Adipocyte (in vitro differentiated cells): ENCODE measurements around the gene GRIK2.
A peak's percentile ranks its signal among the peaks of the same experiment; 100 is the strongest.

Experiments
- DNase-seq: peaks from one replicate; pipeline ENCODE4 v3.0.0-alpha.2; 2015; ENCODE audit warnings: low read depth
- H3K27me3 ChIP-seq: replicated peaks from 2 replicates; pipeline ENCODE4 v1.7.0; 2013; ENCODE audit warnings: mild to moderate bottlenecking, low read length, moderate library complexity; ENCODE audit not compliant: control insufficient read depth, insufficient read depth
- H3K36me3 ChIP-seq: 2 replicates; pipeline ENCODE4 v1.7.0; 2013; ENCODE audit warnings: low read length, mild to moderate bottlenecking, moderate library complexity; ENCODE audit not compliant: control insufficient read depth, insufficient read depth, severe bottlenecking
- H3K4me1 ChIP-seq: 2 replicates; pipeline ENCODE4 v1.7.0; 2013; ENCODE audit warnings: mild to moderate bottlenecking, low read length, moderate library complexity; ENCODE audit not compliant: control insufficient read depth, insufficient read depth
- H3K4me3 ChIP-seq: 2 replicates; pipeline ENCODE4 v1.7.0; 2013; ENCODE audit warnings: mild to moderate bottlenecking, low read length, moderate library complexity
- H3K9ac ChIP-seq: 2 replicates; pipeline ENCODE4 v1.7.0; 2013; ENCODE audit warnings: mild to moderate bottlenecking, low read length, moderate library complexity
- H3K9me3 ChIP-seq: 2 replicates; pipeline ENCODE4 v1.7.0; 2013; ENCODE audit warnings: mild to moderate bottlenecking, low read length, moderate library complexity; ENCODE audit not compliant: control insufficient read depth

GRIK2 gene

GRCh38 chr6:101747716-101748115, 354.2 kb downstream of the GRIK2 start:
- no peaks in the 10 kb centered on the region for H3K9me3 ChIP-seq
- DNase-seq = peak; percentile 24
- no peak overlapping the region for H3K4me3 ChIP-seq
- no peaks in the 10 kb centered on the region for H3K36me3 ChIP-seq
- peaks cover 13% of the 10 kb centered on the region for H3K4me1 ChIP-seq
- no peak overlapping the region for H3K9ac ChIP-seq
- H3K27me3 ChIP-seq = no peaks in the 10 kb centered on the region

DNA sequence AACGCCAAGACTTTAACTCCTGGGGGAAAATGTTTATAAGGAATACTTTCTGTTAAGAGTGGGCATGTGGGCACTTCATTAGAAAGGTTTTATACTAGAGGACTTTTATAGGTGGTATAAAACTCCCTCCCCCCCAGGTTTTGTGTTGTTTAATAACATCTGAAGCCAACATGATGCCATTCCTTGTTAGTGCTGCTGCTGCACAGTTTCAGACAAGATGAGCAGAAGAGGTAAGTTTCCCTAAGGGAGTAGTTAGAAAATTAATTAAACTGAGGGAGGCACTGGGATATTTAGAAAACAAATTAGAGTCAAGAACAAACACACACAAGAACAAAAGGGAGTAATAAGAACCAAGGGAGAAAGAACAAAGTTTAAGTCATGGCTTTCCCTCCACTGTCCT, 362.4 kb downstream of the GRIK2 start:
- H3K27me3 ChIP-seq = no peaks in the 10 kb centered on the region
- H3K9ac ChIP-seq = no peak overlapping the region
- no peak overlapping the region for H3K4me3 ChIP-seq
- H3K36me3 ChIP-seq = no peaks in the 10 kb centered on the region
- H3K9me3 ChIP-seq = no peaks in the 10 kb centered on the region
- peaks cover 3% of the 10 kb centered on the region for H3K4me1 ChIP-seq
- DNase-seq = no peak

GRCh38 chr6:101758368-101758767, 364.9 kb downstream of the GRIK2 start:
- Histone ChIP-seq H3K9me3 (no peaks in the 10 kb centered on the region), H3K4me1 (peaks cover 20% of the 10 kb centered on the region), H3K36me3 (no peaks in the 10 kb centered on the region), H3K9ac (no peak overlapping the region), H3K27me3 (no peaks in the 10 kb centered on the region), H3K4me3 (no peak overlapping the region)
- DNase-seq = no peak

DNA sequence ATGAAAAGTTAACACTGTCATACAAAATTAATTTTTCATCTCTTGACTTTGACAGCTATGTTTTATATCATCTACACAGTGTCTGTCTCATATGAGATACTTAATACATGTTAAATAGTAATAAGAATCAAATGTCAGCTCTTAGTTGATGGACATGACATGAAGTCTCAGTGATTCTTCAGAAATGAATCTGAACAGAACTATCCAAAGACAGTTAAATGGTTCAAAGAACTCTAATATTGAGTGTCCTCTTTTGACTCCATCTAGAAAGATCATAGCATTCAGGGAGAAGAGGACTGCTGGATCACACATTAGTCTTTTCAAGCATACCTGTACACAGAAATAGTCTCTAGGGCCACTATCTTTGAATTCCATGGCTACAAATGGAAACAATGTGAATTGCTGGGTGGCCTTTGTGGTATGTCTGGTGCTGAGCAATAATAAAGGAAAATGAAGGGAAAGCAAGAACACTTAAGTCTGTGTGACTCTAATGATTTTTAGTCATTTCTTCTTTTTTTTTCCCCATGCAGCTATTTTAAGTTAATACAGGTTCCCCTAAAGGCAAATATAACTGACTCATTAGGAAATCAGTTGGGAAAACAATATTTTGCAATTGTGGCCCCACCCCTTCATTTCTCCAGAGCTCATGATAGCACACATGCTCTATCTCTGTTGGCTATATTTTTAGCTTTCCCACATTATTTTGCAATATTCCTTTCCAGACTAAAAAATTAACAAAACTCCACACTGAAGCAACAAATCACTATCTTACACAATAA, 367.5 kb downstream of the GRIK2 start:
- H3K4me1 ChIP-seq = peaks cover 20% of the 10 kb centered on the region
- H3K4me3 ChIP-seq = peak overlapping the region; percentile 72
- DNase-seq = peak; percentile 96
- H3K9me3 ChIP-seq = no peaks in the 10 kb centered on the region
- no peaks in the 10 kb centered on the region for H3K36me3 ChIP-seq
- H3K27me3 ChIP-seq = no peaks in the 10 kb centered on the region
- peak overlapping the region; percentile 66 for H3K9ac ChIP-seq

GRCh38 chr6:101762851-101763250, 369.3 kb downstream of the GRIK2 start:
- no peak overlapping the region for H3K4me3 ChIP-seq
- no peaks in the 10 kb centered on the region for H3K27me3 ChIP-seq
- H3K4me1 ChIP-seq = peaks cover 20% of the 10 kb centered on the region
- no peaks in the 10 kb centered on the region for H3K36me3 ChIP-seq
- H3K9ac ChIP-seq = no peak overlapping the region
- no peaks in the 10 kb centered on the region for H3K9me3 ChIP-seq
- no peak for DNase-seq

DNA sequence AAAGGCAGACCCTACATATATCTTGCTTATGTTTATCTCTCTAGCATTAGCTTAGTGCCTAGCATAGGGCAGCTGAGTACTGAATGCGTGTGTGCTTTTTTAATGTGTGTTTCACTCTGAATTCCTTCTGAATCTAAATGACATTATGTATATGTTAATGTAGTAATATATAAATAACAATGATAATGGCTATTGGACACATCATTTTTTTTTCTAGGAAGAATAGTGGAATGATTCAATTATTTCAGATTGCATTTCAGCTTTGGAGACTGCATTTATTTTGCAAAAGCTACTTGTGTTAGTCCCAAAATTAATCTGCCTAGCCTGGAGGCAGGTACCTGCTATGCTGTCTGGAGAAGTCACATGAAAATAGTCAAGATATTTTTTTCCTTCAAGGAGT, 371.8 kb downstream of the GRIK2 start:
- Histone ChIP-seq H3K36me3 (no peaks in the 10 kb centered on the region), H3K9me3 (no peaks in the 10 kb centered on the region), H3K27me3 (no peaks in the 10 kb centered on the region), H3K4me3 (no peak overlapping the region), H3K4me1 (peaks cover 20% of the 10 kb centered on the region), H3K9ac (no peak overlapping the region)
- no peak for DNase-seq

DNA sequence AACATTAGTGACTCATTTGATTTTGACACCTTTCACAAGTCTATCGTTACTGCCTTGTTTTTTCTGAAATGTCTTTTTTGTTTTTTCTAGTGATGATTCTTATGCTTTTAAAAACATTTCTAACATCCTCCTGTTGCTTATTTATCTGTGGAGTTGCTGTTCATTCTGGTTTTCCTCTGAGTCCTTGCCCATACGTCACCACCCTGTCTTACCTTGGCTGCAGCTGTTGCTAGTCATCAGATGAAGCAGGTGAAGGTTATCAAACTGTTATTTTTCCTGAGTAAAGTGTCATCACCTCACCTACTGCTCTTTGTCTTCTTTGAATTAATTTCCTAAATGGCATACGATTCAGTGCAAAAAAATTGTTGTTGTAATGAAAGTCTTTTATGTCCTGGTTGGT, 376.6 kb downstream of the GRIK2 start:
- no peak for DNase-seq
- H3K4me3 ChIP-seq = no peak overlapping the region
- H3K4me1 ChIP-seq = no peaks in the 10 kb centered on the region
- no peaks in the 10 kb centered on the region for H3K36me3 ChIP-seq
- H3K27me3 ChIP-seq = no peaks in the 10 kb centered on the region
- no peak overlapping the region for H3K9ac ChIP-seq
- no peaks in the 10 kb centered on the region for H3K9me3 ChIP-seq

- H3K4me1 ChIP-seq = peaks cover 16% of the 10 kb centered on the region
- no peaks in the 10 kb centered on the region for H3K9me3 ChIP-seq
- no peak overlapping the region for H3K9ac ChIP-seq
- H3K27me3 ChIP-seq = no peaks in the 10 kb centered on the region
- H3K36me3 ChIP-seq = no peaks in the 10 kb centered on the region
- no peak overlapping the region for H3K4me3 ChIP-seq
- no peak for DNase-seq
These were observed 383.4 kb downstream of the GRIK2 start for GRCh38 chr6:101776919-101777350.

GRCh38 chr6:101777646-101778045, 384.1 kb downstream of the GRIK2 start:
- H3K4me1 ChIP-seq = peaks cover 16% of the 10 kb centered on the region
- H3K9me3 ChIP-seq = no peaks in the 10 kb centered on the region
- H3K9ac ChIP-seq = no peak overlapping the region
- H3K27me3 ChIP-seq = no peaks in the 10 kb centered on the region
- DNase-seq = no peak
- H3K36me3 ChIP-seq = no peaks in the 10 kb centered on the region
- no peak overlapping the region for H3K4me3 ChIP-seq

DNA sequence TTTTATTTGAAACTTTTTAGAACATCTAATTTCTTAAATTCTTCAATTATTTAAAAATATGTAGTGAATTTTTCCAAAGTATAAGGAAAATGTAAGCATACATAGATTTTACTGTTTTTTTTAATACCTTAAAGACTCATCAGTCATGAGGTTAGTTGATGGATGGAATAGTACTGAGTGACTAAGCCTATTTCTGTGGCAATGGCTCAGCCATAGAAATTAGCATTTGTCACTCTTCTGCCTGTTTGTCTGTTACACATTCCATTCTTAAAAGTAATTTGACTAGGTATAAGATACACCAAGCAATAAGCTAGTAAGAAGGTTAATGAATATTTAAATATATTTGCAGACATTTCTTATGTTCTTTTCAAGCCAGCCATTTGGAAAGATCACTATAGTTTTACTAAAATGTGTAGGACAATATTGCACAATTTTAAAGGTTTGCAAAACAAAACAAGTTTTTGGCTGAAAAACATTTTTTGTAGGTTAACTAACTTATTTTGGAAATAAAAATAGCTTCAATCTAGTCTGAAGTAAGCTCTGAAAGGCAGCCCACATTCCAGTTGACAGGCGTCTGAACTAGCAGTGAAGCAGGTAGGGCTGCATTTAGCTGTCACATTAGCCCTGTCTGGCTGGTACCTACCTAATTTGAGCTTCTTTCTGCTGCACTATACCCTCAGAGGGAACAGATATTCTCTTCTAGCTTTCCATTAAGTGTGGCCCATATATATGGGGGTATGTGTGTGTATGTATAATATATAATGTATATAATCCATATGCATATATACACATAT, 385.7 kb downstream of the GRIK2 start:
- Histone ChIP-seq H3K36me3 (no peaks in the 10 kb centered on the region), H3K4me3 (no peak overlapping the region), H3K4me1 (peaks cover 16% of the 10 kb centered on the region), H3K27me3 (no peaks in the 10 kb centered on the region), H3K9me3 (no peaks in the 10 kb centered on the region), H3K9ac (no peak overlapping the region)
- peak; percentile 66 for DNase-seq

DNA sequence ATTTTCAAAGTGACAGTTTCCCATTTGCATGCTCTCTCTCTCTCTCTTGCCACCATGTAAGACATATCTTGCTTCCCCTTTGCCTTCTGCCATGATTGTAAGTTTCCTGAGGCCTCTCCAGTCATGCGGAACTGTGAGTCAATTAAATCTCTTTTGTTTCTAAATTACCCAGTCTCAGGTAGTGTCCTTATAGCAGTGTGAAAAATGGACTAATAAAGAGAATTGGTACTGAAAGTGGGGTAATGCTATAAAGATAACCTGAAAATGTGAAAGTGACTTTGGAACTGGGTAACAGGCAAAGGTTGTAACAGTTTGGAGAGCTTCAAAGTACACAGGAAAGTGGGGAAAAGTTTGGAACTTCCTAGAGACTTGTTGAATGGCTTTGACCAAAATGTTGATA, 389.8 kb downstream of the GRIK2 start:
- Histone ChIP-seq H3K27me3 (no peaks in the 10 kb centered on the region), H3K36me3 (no peaks in the 10 kb centered on the region), H3K4me3 (no peak overlapping the region)

More for the DNA sequence above, 389.8 kb downstream of the GRIK2 start:
- Histone ChIP-seq H3K4me1 (peaks cover 16% of the 10 kb centered on the region), H3K9ac (no peak overlapping the region), H3K9me3 (peaks cover 4% of the 10 kb centered on the region)
- no peak for DNase-seq
